HG03139 (cell line): Measurements from ENCODE around the gene IL31.

ENCODE experiments used
- ATAC-seq: cut with Tn5 transposase; IDR thresholded peaks from one replicate; pipeline ENCODE4 v1.9.1; 2021; ENCODE audit not compliant: unreplicated experiment

Gene IL31

DNA sequence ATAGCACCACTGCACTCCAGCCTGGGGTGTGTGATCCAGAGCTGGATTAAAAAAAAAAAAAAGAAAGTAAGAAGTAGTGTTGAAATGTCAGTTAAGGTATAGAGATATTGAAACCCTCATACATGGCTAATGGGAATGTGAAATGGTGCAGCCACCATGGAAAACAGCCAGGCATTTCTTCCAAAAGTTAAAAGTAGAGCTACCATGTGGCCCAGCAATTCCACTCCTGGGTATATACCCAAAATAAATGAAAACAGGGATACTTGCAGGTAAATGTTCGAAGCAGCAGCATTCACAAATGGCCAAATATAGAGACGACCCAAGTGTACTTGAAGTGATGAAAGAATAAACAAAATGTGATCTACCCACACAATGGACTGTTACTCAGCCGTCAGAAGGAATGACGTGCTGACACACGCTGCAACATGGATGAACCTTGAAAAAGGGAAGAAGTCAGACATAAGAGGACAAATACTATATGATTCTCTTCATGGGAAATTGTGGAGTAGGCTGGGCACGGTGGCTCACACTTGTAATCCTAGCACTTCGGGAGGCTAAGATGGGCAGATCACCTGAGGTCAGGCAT, 15.2 kb downstream of the IL31 start:
- ATAC-seq = no peak

- no peak for ATAC-seq
Observed at GRCh38 chr12:122155705-122156104, 18.3 kb downstream of the IL31 start.

DNA sequence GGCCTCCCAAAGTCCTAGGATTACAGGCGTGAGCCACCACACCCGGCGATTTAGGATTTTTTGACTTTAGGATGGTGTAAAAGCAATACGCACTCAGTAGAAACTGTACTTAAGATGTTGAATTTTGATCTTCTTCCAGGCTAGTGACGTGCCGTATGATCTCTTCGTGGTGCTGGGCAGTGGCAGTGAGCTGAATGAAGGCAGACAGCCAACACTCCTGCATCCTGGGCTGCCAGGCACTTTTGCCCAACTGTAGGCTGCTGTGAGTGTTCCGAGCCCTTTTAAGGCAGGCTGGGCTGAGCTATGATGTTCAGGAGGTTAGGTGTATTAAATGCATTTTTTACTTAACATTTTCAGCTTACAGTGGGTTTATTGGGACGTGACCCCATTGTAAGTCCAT, 21.3 kb downstream of the IL31 start:
- ATAC-seq = no peak

GRCh38 chr12:122150127-122150681, 23.8 kb downstream of the IL31 start:
- ATAC-seq = no peak

DNA sequence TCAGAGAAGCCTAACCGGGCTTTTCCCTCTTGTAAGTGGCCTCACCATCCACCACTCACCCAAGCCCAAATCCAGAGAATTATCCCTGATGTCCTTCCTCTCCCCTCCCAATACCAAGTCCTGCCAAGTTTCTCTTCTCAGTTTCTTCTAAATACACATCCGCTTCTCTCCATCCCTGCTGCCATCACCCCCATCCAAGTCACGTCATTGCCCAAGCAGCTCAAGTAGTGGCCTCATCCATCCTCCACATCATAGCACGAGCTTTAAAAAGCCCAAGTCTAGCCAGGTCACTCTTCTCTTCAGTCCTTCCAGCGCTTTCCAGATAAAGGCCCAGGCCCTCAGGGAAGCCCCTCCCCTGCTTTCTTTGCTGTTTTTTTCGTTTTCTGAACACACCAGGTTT, 25.4 kb downstream of the IL31 start:
- ATAC-seq = no peak

DNA sequence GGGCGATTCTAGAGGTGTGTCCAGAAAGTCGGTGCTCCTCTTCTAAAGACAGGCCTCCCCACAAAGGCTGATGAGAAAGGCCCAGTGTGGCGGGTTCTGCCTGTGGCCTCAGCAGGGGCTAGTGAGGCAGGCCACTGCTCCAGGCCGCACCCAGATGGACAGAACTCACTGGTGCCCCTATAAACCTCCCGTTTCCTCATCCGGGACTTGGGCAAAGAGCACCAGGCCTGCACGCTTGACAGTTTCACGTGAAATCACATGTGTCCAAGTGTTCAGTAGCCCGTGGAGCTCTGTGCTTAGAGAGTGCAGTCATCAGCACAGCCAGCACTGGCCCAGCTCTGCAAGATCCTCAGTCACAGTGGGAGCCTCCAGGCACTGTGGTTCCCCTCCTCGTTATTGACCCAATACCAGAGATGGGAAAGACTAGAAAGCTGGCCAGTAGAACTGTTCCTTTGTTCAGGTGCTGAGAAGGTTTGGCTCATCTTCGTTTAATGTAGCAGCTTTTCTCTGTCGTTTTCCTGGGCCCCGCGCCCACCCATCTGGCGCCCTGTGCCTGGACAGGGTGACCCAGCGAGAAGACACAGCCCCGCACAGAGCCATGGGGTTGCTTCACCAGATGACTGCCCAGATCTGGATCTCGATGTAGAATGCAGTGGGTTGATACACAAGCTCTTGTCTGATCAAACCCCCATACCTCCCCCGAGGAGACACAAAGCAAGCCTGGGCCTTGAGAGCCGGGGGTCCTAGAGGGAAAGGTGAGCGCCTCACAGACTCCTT, 26.3 kb downstream of the IL31 start:
- ATAC-seq = no peak

DNA sequence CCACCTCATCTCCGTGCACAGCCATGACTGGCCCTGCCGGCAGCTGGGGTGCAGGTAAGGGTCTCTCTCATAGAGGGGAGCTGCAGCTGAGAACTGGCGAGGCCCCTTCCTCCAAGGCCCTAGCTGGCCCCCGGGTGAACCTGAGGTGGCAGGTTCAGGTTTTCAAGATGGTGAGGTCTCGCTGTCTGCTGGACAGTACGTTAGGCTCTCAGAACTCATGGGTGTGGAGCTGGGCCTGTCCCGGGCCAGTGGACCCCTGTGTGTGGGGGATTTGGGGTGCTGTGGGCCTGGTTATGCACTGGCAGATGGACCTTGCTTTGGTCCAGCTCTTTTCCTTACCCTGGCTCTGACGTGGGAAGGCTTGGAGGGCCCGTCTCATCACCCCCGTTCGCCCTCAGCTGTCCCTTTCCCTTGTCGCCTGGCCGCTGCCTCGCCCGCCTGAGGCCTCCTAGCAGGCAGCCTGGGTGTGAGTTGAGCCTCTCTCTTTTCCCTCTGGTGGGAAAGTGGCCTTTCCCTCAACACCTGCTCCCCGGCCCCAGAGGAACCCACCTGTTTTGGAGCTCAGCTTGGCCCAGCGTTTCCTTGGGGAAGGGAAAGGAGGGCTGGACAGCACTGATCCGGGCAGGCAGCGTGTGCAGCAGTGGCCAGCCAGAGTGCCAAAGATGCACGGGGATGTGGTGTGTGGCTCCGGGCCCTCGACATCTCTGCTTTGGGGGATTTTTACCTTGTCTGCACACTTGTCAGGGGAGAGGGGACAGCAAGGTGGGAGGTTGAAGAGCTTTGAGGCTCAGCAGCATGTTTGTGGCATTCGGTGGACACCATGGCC, 28.3 kb downstream of the IL31 start:
- no peak for ATAC-seq

- ATAC-seq = no peak
Observed at GRCh38 chr12:122144885-122145284, 29.1 kb downstream of the IL31 start.

GRCh38 chr12:122142857-122143256, 31.2 kb downstream of the IL31 start:
- no peak for ATAC-seq

GRCh38 chr12:122141911-122142725, 31.9 kb downstream of the IL31 start:
- no peak for ATAC-seq

GRCh38 chr12:122140467-122141257, 33.4 kb downstream of the IL31 start:
- no peak for ATAC-seq

DNA sequence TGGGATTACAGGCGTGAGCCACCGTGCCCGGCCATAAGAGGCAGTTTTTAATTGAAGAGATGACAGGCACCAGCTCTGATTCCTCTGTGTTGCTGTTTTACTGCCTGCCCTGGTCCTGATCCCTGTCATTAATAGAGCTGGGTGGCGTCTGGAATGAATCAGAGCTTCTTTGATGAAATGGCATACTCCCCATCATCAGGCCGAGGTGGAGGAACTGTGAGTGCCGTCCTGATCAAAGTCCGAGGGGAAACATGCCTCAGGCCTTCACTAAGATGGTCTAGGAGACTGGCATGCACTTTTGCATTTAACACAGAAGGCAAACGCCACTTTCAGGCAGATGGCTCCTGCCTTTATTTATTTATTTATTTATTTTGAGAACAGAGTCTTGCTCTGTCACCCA, 34.1 kb downstream of the IL31 start:
- ATAC-seq = no peak

DNA sequence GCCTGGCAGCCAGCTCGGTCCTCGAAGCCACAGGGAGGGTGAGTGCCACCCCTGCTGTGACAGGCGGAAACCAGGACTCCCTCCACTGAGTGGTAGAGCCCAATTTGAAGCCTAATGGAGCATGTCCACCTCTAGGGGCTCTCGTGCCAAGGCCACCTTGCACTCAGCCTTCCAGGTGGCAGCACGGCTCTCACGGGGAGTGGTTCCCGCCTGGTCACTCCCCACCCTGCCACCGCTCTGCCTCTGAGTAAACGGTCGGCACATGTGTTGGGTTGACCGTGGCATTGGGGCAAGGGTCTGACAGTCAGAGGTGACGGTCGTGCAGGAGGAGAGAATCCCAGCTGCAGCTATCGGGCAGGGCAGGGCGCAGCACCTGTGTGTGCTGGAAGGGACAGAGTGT, 34.8 kb downstream of the IL31 start:
- no peak for ATAC-seq

GRCh38 chr12:122138616-122139015, 35.4 kb downstream of the IL31 start:
- ATAC-seq = no peak

DNA sequence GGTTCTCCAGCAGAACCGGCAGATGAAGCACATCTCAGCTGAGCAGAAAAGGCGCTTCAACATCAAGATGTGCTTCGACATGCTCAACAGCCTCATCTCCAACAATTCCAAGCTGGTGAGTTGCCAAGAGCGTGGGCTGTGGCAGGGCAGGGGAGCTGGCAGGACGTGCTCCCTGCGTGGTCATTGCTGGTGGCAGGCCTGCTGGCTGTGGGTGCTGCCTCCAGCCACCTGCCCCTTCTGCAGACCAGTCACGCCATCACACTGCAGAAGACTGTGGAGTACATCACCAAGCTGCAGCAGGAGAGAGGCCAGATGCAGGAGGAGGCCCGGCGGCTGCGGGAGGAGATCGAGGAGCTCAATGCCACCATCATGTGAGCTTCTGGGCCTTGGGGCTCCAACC, 35.8 kb downstream of the IL31 start:
- ATAC-seq = no peak

GRCh38 chr12:122137681-122138080, 36.3 kb downstream of the IL31 start:
- ATAC-seq = no peak

- no peak for ATAC-seq
Observed at GRCh38 chr12:122137229-122137628, 36.8 kb downstream of the IL31 start.

DNA sequence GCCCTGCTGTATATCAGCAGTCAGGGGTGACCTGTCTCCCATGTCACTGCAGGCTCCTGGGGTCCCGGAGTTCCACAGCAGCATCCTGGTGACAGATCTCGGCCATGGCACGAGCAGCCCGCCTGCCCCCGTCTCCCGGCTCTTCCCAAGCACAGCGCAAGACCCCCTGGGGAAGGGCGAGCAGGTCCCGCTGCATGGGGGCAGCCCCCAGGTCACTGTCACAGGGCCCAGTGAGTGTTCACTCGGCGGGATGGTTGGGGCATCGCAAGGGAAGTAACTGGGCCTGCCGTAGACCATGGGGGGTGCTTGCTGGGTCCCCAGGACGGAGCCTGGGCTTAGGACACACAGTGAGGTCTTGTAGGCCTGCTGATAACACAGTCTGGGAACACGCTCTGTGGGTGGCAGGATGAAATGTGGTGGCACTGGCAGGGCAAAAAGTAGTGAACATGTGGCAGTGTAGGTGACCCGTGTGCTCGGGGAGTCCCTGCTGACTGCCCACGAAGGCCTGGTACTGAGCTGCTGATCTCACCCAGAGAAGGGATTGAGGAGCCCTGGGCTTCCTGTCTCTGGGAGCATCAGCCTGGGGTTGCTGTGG, 38.5 kb downstream of the IL31 start:
- no peak for ATAC-seq

- ATAC-seq = no peak
Observed at GRCh38 chr12:122133192-122133950, 40.6 kb downstream of the IL31 start.
